Neural crest cell (in vitro differentiated cells): ENCODE measurements around the gene DLG3. TPM values are rescaled to one million over a fixed set of nuclear protein-coding genes. Genes with fewer than 3 reads are reported as not detected.

Experiments used
- DNase-seq: peaks from one replicate; pipeline ENCODE4 v3.0.0; 2021; ENCODE audit warnings: low read depth, mixed read lengths, low spot score
- H3K27ac Mint-ChIP-seq: one replicate; pipeline ENCODE4 v1.8.0; 2021; ENCODE audit warnings: mild to moderate bottlenecking, mixed read lengths; ENCODE audit not compliant: unreplicated experiment
- H3K27me3 Mint-ChIP-seq: 2 replicates; pipeline ENCODE4 v1.8.0; 2021; ENCODE audit warnings: low read depth, mild to moderate bottlenecking, mixed read lengths
- H3K36me3 Mint-ChIP-seq: 2 replicates; pipeline ENCODE4 v1.8.0; 2021; ENCODE audit warnings: low read depth, mild to moderate bottlenecking, mixed read lengths
- H3K4me1 Mint-ChIP-seq: 2 replicates; pipeline ENCODE4 v1.8.0; 2021; ENCODE audit warnings: mixed read lengths
- H3K4me3 Mint-ChIP-seq: one replicate; pipeline ENCODE4 v1.8.0; 2021; ENCODE audit warnings: mild to moderate bottlenecking, mixed read lengths
- H3K9me3 Mint-ChIP-seq: 2 replicates; pipeline ENCODE4 v1.8.0; 2021; ENCODE audit warnings: mixed read lengths
- CTCF ChIP-seq: fragments of 200-600 bp; sonication (generic); conservative IDR thresholded peaks from 2 replicates; pipeline ENCODE4 v1.5.0; 2021; ENCODE audit warnings: antibody characterized with exemption, mild to moderate bottlenecking
- total RNA-seq: library from RNA; stranded (reverse); gene quantifications from 2 replicates; pipeline ENCODE4 v1.2.1, GENCODE V29; 2021

Gene DLG3
- total RNA-seq, 1 donor from 2014 or later = 54.3 TPM

- Mint-ChIP-seq H3K27me3 (no peaks in the 10 kb centered on the region), H3K4me3 (no peak overlapping the region), H3K9me3 (no peaks in the 10 kb centered on the region), H3K4me1 (peaks cover 55% of the 10 kb centered on the region), H3K27ac (no peak overlapping the region), H3K36me3 (peaks cover 20% of the 10 kb centered on the region)
- TF ChIP-seq CTCF = no peak
- DNase-seq = no peak
These were observed 31.7 kb downstream of the DLG3 start for GRCh38 chrX:70476166-70476933.

- no peak overlapping the region for H3K4me3 Mint-ChIP-seq
- H3K4me1 Mint-ChIP-seq = peaks cover 50% of the 10 kb centered on the region
- H3K27me3 Mint-ChIP-seq = no peaks in the 10 kb centered on the region
- H3K36me3 Mint-ChIP-seq = peaks cover 21% of the 10 kb centered on the region
- peak overlapping the region; percentile 50 for H3K27ac Mint-ChIP-seq
- no peak for TF ChIP-seq CTCF
- no peaks in the 10 kb centered on the region for H3K9me3 Mint-ChIP-seq
- DNase-seq = no peak
These were observed 32.5 kb downstream of the DLG3 start for GRCh38 chrX:70476934-70477733.

- Mint-ChIP-seq H3K4me3 (no peak overlapping the region), H3K27ac (peak overlapping the region; percentile 81), H3K27me3 (no peaks in the 10 kb centered on the region), H3K36me3 (peaks cover 21% of the 10 kb centered on the region), H3K9me3 (no peaks in the 10 kb centered on the region), H3K4me1 (peaks cover 50% of the 10 kb centered on the region)
- DNase-seq = no peak
- TF ChIP-seq CTCF = no peak
These were observed 33.1 kb downstream of the DLG3 start for GRCh38 chrX:70477734-70478075.

GRCh38 chrX:70478526-70479245 is 34.1 kb downstream of the DLG3 start:
- peaks cover 21% of the 10 kb centered on the region for H3K36me3 Mint-ChIP-seq
- no peak overlapping the region for H3K27ac Mint-ChIP-seq
- H3K9me3 Mint-ChIP-seq = no peaks in the 10 kb centered on the region
- H3K4me3 Mint-ChIP-seq = no peak overlapping the region
- peaks cover 50% of the 10 kb centered on the region for H3K4me1 Mint-ChIP-seq
- no peak for DNase-seq
- H3K27me3 Mint-ChIP-seq = no peaks in the 10 kb centered on the region
- TF ChIP-seq CTCF = no peak

GRCh38 chrX:70479247-70479921 is 34.7 kb downstream of the DLG3 start:
- Mint-ChIP-seq H3K36me3 (peaks cover 16% of the 10 kb centered on the region), H3K4me3 (no peak overlapping the region)

More at GRCh38 chrX:70479247-70479921, 34.7 kb downstream of the DLG3 start:
- H3K9me3 Mint-ChIP-seq = no peaks in the 10 kb centered on the region
- peaks cover 50% of the 10 kb centered on the region for H3K4me1 Mint-ChIP-seq
- H3K27ac Mint-ChIP-seq = no peak overlapping the region
- no peaks in the 10 kb centered on the region for H3K27me3 Mint-ChIP-seq
- DNase-seq = no peak
- no peak for TF ChIP-seq CTCF
